GM21576 (cell line): ENCODE data around the gene CEP164.
"Not testable (repeated sequence)": the region's sequence is repeated elsewhere in the genome, so short reads cannot be mapped to it uniquely, and the experiment has no call there.

Source experiments
- ATAC-seq: cut with Tn5 transposase; IDR thresholded peaks from one replicate; pipeline ENCODE4 v1.9.1; 2021; ENCODE audit warnings: mild to moderate bottlenecking, moderate library complexity; ENCODE audit not compliant: unreplicated experiment

CEP164 gene

DNA sequence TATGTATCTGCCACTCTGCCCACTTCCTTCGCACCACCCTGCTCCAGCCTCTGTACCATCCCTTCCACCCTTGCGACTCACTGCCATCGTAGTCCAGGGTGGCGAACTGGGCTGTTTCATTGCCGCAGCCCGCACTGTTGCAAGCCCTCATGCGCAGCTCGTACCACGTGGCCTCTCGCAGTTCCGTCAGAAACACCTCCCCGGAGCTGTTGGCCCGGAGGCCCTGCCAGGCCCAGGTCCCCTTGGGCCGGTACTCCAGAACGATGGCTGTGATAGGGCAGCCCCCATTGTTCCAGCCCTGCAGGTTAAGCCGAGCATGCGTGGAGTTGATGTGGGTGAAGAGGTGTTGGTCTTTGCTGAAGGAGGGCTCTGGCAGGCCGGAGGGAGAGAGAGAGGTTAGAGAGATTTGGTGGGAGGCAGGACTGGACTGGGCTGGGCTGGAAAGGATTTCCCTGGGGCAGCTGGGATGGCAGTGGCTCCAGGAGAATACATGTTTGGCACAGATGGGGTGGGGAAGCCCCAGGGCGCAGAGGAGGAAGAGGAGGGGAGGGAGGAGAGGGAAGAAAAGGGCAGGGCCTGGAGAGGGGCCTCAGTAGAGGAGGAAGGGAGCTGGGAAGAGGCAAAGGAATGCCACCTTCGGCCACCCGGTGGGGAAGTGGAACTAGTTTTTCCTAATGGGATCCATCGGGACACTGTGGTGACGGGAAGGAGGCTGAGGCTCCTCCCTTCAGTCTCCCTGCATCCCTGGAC is 109.6 kb downstream of the CEP164 start:
- no peak for ATAC-seq

DNA sequence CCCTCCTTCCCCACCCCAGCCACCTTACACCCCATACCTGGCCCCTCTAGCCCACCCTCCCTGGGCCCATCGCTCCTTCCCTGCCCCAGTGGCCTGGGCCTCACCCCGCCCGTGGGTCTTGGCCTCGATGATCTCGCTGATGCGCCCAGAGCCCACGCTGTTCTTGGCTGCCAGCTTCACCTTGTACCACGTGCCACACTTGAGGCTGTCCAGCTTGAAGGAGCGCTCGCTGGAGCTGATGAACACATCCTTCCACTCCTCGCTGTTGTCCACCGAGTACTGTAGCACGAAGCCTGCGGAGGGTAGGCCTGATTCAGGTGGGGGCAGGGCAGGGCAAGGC is 110.1 kb downstream of the CEP164 start:
- ATAC-seq: no peak

DNA sequence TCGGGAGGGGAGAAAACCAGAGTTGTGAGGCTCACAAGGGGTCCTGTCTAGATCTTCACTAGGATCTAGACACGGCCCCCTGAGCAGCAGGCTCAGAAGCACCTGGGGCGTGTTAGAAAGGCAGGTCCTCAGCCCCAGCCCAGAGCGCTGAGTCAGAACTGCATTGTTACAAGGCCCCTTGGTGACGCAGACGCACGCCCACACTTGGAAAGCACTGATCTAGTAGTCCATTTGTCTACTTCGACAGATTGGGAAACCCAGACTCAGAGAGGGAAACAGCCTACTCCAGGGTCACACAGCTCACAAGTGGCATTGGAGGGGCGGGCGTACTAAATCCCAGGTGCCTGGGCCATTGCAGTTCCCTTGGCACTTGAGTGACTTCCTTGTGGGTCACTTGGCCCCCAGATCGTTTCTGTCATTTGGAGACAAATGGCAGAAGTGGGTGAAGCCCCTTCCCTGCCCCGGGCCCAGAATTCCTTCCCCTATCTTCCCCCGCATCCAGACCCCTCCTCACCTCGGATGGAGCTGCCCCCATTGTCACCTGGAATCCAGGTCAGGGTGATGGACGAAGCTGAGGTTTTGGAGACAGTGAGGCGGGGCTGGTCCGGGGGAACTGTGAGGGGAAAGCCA is 110.8 kb downstream of the CEP164 start:
- no peak for ATAC-seq

DNA sequence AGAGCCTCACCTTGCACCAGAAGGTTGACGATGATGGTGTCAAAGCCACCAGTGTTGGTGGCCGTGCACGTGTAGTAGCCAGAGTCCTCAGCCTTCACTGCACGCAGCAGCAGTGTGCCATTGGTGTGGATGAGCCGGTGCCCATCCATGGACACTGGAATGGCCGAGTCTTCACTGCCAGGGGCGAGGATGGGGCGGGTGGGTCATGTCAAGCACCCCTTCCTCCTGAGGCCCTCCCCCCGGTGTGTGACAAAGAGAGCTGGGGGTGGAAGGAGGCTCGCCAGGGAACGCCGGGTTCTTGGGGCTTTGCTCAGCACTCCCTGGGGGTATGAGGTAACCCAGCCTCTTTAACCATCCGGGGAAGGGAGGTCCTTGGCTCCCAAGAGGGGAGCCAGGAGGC is 111.6 kb downstream of the CEP164 start:
- ATAC-seq: no peak

DNA sequence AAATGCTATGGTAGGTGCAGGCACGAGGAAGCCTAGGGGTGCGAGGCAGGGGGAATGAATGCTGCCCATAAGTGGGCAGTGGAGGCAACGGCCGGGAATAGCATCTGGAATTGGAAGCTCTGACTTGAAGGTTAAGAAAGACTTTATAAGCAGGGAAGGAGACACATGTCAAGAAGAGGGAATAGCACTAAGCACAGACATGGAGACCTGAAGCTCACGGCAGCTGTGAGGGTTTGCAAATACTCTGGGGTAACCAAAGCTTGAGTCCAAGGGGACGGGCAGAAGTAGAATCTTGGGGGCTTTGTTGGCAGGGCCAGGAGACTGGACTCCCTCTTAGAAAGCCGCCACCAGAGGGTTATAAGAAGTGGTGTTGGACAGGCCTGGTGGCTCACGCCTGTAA is 112.6 kb downstream of the CEP164 start:
- no peak for ATAC-seq

DNA sequence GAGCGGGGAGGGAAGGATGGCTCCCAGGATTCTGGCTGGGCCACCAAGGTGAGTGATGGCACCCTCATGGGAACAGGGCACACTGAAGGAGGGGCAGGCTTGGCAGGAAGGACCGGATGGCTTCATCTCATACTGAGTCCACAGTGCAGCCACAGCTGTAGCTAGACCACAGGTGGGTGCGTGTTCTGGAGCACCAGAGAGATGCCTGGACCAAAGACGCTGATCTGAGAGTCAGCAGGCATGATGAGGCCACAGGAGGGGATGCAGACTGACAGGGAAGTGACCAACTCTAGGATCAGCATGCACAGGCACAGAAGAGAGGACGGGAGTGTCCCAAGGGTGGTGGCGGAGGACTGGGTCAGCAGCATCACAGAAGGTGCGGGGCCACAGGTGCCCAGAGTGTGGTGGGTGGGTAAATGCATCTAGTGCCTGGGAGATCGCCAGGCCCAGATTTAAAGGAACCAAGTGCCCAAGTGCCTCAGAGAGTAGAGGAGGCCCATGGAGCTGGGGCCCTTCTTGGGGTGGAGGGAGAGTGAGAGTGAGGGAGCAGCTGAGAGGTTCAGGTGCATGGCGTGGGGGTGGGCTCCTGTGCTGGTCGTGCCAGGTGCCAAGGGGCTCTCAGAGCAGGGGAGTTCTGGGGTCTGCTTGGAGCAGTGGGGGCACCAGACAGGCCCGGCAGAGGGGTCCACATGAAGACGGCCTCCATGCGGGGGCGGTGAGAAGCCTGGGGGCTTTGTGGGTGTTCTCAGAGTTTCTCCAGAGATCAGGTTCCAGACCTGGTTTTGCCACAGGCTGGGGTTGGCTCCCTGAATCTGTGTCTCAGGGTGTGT is 113.7 kb downstream of the CEP164 start:
- ATAC-seq: no peak

DNA sequence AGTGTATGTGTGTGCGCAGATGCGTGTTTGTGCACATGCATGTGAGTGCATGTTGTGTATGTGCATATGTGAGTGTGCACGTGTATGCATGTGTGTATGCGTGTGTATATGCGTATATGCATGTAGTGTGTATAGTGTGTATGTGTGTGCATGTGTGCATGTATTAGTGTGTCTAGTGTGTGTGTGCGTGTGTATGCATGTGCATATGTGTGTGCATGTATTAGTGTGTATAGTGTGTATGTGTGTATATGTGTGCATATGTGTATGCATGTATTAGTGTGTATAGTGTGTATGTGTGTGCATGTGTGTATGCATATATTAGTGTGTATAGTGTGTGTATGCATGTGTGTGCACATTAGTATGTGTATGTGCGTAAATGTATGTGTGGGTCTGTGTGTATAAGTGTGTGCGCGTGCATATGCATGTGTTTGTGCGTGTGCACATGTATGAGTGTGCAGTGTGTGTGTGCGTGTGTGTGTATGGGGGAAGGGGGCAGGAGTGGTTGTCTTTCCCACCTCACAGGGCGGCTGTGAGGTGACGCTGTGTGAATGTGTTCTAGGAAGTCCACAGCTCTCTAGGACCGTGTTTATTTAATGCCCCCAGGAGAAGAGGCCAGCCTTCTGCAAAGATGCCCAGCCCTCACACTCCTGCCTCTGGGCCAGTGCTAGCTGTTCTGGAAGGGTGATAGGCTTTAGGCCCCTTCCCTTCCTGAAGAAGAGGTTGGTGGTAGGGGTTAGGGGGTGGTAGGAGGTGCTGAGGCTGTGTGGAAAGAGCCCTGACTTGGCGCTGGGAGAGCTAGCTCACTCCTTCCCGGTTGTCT is 114.6 kb downstream of the CEP164 start:
- ATAC-seq: no peak

DNA sequence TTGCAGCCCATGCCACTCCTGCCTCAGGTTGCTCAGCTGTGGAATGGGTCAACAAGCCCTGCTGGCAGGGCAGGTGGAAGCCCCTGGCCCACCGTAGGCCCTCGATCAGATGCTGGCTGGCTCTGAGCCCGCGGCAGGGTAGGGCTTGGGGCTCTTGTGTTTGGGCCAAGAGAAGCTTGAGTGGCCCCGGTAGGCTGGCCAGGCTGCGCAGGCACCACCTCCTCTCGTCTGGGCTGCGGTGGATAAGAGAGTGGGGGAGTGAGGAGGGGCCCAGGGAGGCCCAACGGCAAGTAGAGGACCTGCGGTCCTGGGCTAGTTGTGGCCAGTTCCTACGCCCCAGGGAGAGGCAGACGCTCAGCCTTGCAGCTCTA is 115.2 kb downstream of the CEP164 start:
- no peak for ATAC-seq

DNA sequence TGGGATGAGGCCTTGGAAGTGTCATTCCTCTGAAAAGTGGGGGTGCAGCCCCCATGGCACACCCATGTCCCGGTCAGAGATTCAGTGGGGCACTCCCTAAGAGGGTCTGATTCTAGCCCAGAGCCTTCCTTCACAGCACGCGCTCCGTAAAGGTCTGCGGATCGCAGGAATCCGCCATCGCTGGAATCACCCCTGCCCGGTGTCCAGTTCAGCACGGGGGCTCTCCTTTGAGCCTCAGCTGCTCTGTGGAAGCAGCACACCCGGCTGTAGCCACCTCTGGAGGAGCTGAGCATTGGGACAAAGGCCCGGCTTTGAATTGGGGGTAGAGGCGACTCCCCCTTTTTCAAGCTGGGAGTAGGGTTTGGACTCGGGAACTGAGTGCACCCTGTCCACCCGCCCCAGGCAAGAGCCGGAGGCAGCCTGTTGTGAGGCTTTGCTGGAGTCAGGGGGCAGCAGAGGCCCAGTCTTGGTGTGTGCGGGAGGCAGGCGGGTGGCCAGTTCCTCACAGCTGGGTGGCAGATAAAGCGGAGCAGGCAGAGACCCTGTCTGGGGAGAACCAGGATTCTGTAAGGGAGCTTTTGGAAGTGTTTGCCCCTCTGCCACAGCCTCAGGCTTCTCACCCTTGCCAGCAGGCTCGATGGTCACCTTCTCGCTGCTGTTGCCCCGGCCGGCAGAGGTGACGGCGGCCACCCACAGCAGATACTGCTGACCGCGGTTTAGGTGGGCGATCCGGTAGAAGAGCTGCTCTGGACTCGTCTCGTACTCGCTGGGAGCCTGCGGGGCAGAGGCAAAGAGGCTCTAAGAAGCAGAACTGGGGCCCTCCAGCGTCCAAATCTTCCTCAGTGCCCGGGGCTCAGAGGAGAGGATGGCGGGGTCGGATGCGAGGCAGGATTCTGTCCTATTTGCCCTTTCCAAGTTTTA is 115.9 kb downstream of the CEP164 start:
- ATAC-seq: no peak

DNA sequence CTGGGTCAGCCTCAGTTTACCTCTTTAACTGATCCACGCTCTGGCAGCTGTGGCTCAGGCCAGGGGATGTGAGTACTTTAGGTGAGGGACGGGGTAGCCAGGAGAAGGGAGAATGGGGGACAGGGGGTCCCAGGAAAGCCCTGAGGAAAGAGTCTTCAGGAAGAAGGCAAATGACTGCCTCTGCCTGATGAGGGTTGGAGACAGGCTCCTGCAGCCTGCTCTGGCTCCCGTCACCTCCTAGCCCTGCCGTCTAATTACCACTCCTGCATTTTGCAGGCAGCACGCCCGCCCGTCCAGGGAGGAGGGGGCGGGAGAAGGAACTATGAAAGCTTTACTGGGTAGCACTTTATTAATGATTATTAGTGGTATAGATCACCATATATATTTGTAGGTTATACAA is 116.6 kb downstream of the CEP164 start:
- ATAC-seq: no peak

DNA sequence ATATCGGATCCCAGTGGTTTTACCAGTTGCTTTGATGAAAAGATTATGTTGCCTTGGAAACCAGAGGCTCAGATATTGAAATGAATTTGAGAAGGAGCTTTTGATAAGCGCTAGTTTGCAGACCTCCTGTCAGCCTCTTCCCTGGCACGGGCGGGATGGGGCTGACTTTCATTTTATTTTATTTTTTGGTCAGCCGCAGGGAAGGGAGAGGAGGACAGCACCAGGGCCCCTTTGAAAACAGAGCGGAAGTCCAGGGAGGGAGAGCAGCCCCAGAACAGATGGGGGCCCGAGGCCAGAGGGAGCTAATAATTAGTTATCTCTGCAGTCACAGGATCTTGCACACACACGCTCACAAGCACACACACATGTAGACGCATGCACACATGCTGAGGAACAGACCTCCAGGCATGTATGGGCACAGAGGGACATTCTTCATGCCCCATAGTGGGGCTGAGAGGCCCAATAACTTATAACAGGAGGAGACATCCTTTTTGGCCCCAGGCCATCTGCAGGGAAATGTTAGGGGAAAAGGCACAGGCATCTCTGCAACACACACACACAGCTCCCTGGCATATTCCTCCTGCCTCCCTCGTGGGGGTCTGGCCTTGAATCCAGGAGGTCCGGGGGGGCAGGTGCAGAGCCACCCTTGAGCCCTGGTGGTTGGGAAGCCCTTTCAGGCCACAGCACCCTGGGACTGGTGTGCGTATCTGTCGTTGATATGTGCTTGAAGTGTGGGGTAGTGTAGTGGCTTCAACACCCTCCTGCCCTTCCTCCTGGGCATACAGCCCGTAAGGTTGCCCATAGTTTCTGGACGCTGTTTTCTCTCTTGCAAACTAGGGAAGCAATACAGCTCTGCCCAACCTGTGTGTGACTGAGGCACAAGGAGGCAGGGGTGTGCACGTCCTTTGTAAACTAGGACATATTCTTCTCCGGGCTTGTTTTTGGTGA is 117.3 kb downstream of the CEP164 start:
- no peak for ATAC-seq

DNA sequence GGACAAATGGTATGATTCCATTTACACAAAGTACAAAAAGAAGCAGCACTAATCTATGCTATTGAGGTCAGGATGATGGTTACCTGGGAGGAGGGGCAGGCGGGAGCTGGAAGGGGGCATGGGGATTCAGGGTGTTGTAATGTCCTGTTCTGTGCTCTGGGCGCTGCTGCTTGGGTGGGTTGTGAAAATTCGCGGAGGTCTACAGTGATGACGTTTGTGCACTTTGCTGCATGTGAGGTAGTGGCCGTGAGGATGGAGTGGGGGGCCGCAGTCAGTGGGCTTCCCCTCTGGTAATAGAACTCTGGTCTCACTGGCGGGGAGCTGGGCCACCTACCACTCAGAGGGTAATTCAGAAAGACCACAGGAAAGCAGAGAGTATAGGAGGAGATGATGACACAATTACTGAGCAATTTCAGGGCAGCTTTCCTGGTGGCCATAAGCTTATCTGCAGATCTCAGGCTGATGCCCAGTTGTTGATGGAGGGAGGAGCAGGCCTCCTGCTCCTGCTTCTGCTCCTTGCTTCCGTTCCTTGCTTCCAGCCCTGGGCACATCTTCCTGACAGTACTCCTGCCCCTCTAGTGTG is 121.5 kb downstream of the CEP164 start:
- ATAC-seq: no peak

DNA sequence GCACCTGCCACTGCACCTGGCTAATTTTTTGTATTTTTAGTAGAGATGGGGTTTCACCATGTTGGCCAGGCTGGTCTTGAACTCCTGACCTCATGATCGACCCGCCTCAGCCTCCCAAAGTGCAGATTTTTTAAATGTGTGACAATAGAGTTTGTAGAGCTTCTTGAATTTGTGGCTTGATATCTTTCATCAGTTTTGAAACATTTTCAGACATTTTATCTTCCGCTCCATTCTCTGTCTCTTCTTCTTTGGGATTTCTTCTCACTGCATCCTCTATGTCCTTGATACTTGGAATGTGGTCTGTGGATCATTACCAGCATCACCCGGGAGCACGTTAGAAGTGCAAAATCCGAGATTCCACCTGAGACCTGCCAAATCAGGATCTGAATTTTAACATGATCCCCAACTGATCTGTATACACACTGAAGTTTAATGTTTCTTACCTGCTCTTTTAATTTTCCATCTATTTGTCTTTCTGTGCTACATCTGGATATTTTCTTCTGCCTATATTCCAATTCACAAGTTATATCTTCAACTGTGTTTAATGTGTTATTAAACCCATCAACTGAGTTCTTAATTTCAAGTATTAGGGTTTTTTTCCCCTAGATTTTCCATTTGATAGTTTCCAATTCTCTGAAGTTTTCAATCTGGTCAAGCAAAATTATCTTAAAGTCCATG is 126.4 kb downstream of the CEP164 start:
- ATAC-seq: no peak

DNA sequence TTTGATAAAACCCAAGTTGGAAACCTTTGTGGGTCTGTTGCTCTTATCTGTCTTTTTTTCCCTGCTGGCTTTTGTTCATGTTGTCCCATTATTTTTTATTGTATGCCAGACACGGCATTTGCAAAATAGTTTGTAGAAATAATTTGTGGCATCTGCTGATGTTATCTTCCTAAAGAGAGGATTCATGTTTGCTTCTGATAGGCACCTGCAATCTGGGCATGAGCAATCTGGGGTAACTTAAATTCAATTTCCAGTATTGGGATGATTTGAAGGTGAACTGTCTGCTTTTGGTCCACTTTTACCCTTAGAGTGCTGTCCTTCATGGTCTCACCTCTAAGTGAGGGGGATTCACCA is 126.9 kb downstream of the CEP164 start:
- no peak for ATAC-seq

DNA sequence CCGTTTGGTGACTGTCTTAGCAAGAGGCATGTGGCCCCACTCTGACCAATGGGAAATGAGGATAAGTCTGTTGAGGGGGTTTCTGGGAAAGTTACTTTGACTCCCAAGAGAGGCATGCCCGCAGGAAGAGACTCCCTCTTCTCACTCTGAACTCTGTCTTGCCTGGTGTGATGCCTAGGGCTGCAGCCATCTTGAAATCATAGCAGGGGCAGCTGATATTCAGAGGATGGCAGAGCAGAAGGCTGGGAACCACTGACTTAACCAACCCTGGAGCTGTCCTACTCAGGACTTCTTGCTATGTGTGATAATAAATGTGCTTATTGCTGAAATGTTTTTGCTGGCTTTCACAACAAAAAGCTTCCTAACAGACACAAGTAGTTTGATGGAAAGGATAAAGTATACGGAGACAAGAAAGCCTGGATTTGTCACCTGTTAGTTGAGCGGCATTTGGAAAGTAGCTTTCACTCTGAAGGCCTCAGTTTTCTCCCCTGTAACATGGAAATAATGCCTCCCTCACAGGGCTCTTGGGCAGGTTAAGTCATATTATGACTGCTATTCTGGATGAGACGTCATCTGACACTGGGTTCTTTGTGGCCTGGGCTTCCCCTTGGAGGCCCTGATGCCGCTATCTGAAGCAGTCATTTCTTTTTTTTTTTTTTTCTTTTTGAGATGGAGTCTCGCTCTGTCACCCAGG is 128.5 kb downstream of the CEP164 start:
- ATAC-seq: peak; percentile 66

DNA sequence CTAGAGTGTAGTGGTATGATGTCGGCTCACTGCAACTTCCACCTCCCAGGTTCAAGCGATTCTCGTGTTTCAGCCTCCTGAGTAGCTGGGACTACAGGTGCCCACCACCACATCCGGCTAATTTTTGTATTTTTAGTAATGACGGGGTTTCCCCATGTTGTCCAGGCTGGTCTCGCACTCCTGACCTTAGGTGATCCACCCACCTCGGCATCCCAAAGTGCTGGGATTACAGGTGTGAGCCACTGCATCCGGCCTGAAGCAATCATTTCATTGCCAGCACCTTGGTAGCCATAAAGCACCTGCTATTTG is 129.0 kb downstream of the CEP164 start:
- ATAC-seq: not testable (repeated sequence)

DNA sequence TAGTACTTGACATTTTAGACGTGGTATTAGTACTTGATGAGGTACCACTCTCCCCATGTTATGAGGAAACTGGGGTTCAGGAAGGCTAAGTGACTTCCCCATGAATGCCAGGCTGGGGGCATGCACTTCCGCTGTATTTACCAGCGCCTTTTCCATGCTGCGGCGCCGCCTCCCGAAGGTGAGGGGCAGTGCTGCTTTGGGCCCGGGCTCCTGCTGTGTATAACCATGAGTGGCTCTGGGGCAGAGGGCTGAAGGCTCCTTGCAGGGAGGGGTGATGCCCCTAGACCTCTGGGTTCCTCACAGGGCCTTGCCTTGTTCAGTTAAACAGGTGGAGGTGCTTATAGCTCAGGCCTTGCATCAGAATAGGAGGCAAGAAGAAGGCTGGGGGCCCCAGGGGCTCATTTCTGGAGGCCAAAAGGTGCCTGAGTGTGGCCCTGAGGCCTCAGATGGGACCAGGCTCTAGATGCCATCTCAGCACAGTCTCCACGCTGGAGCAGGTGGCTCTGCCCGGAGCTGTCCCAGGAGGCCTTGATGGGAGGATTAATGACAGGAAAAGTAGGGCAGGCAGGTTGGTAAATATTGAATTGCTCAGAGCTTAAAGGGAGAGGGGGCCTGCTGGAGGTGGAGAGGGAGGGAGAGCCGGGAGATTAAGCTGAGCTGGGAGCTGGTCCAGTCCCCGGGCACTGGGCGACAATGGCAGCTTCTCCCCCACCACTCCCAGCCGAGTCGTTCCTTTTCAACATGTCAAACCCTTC is 129.6 kb downstream of the CEP164 start:
- ATAC-seq: no peak
